ENCODE data around the gene TSPAN33. TPM values are rescaled to one million over a fixed set of nuclear protein-coding genes. Genes with fewer than 3 reads are reported as not detected.
A peak's percentile ranks its signal among the peaks of the same experiment; 100 is the strongest.
"Not testable (repeated sequence)": the region's sequence is repeated elsewhere in the genome, so short reads cannot be mapped to it uniquely, and the experiment has no call there.

The TSPAN33 gene
- polyA plus RNA-seq (ENCODE audit: insufficient read length in 12 of 12), result 10 to 100 TPM in 11 of 12 donors, not detected in 1; 15.8 to 50.3 (median 33.7) TPM
- long read RNA-seq, donor 1, transcript TSPAN33-201 (8 exons, 1,863 nt), result major isoform, 7 of 15 reads
- long read RNA-seq, donor 1, partial matches to known transcripts, result 8 of 15 reads
- long read RNA-seq, donor 1, other reads (novel, unspliced or antisense), result 0 of 15 reads
- long read RNA-seq, donor 2, transcript TSPAN33-201 (8 exons, 1,863 nt), result major isoform, 17 of 17 reads
- long read RNA-seq, donor 2, partial matches to known transcripts, result 0 of 17 reads
- long read RNA-seq, donor 2, other reads (novel, unspliced or antisense), result 0 of 17 reads
- long read RNA-seq, donor 3, transcript TSPAN33-201 (8 exons, 1,863 nt), result major isoform, 7 of 7 reads
- long read RNA-seq, donor 3, partial matches to known transcripts, result 0 of 7 reads
- long read RNA-seq, donor 3, other reads (novel, unspliced or antisense), result 0 of 7 reads
- long read RNA-seq, donor 4, partial matches to known transcripts, result 0 of 6 reads
- long read RNA-seq, donor 4, other reads (novel, unspliced or antisense), result 0 of 6 reads
- long read RNA-seq, donor 5, transcript TSPAN33-201 (8 exons, 1,863 nt), result major isoform, 20 of 22 reads
- long read RNA-seq, donor 5, partial matches to known transcripts, result 0 of 22 reads
- long read RNA-seq, donor 5, other reads (novel, unspliced or antisense), result 0 of 22 reads
- long read RNA-seq, donor 6, transcript TSPAN33-201 (8 exons, 1,863 nt), result major isoform, 6 of 6 reads
- long read RNA-seq, donor 6, partial matches to known transcripts, result 0 of 6 reads
- long read RNA-seq, donor 6, other reads (novel, unspliced or antisense), result 0 of 6 reads
- long read RNA-seq, donor 7, transcript TSPAN33-201 (8 exons, 1,863 nt), result major isoform, 6 of 6 reads
- long read RNA-seq, donor 7, partial matches to known transcripts, result 0 of 6 reads
- long read RNA-seq, donor 7, other reads (novel, unspliced or antisense), result 0 of 6 reads
- long read RNA-seq, donor 8, transcript TSPAN33-201 (8 exons, 1,863 nt), result major isoform, 13 of 13 reads
- long read RNA-seq, donor 8, partial matches to known transcripts, result 0 of 13 reads
- long read RNA-seq, donor 8, other reads (novel, unspliced or antisense), result 0 of 13 reads
- long read RNA-seq, donor 9, transcript TSPAN33-201 (8 exons, 1,863 nt), result major isoform, 5 of 6 reads
- long read RNA-seq, donor 9, partial matches to known transcripts, result 0 of 6 reads
- long read RNA-seq, donor 9, other reads (novel, unspliced or antisense), result 0 of 6 reads
- long read RNA-seq, donor 10, transcript TSPAN33-201 (8 exons, 1,863 nt), result major isoform, 16 of 18 reads
- long read RNA-seq, donor 10, partial matches to known transcripts, result 0 of 18 reads
- long read RNA-seq, donor 10, other reads (novel, unspliced or antisense), result 0 of 18 reads
- long read RNA-seq, donor 11, transcript TSPAN33-201 (8 exons, 1,863 nt), result major isoform, 22 of 22 reads
- long read RNA-seq, donor 11, partial matches to known transcripts, result 0 of 22 reads
- long read RNA-seq, donor 11, other reads (novel, unspliced or antisense), result 0 of 22 reads

- peak; percentile 68 for DNase-seq
Measured at GRCh38 chr7:129144095-129144833, at the start of gene TSPAN33. Gene TSPAN33 (plus strand): TSS chr7:129144707. CDS start chr7:129144981, 274 bp downstream.

GRCh38 chr7:129095258-129095657, 49.2 kb upstream of the TSPAN33 start:
- DNase-seq, result no peak

GRCh38 chr7:129098409-129099084, 46.0 kb upstream of the TSPAN33 start:
- DNase-seq, result no peak

GRCh38 chr7:129100827-129101166, 43.7 kb upstream of the TSPAN33 start:
- DNase-seq, result no peak

- no peak for DNase-seq
Measured at GRCh38 chr7:129101746-129102145, 42.8 kb upstream of the TSPAN33 start.

GRCh38 chr7:129103561-129104324, 40.8 kb upstream of the TSPAN33 start:
- no peak for DNase-seq

GRCh38 chr7:129108581-129108980, 35.9 kb upstream of the TSPAN33 start:
- DNase-seq, result no peak

- no peak for DNase-seq
Measured at GRCh38 chr7:129110258-129110981, 34.1 kb upstream of the TSPAN33 start.

GRCh38 chr7:129110982-129111376, 33.5 kb upstream of the TSPAN33 start:
- DNase-seq, result no peak

- DNase-seq, result no peak
Measured at GRCh38 chr7:129115676-129116075, 28.8 kb upstream of the TSPAN33 start.

- no peak for DNase-seq
Measured at GRCh38 chr7:129118182-129118581, 26.3 kb upstream of the TSPAN33 start.

GRCh38 chr7:129118976-129119375, 25.5 kb upstream of the TSPAN33 start:
- DNase-seq, result no peak

GRCh38 chr7:129121501-129122077, 22.9 kb upstream of the TSPAN33 start:
- not testable (repeated sequence) for DNase-seq

- no peak for DNase-seq
Measured at GRCh38 chr7:129122078-129122750, 22.3 kb upstream of the TSPAN33 start.

- no peak for DNase-seq
Measured at GRCh38 chr7:129122751-129123509, 21.6 kb upstream of the TSPAN33 start.

GRCh38 chr7:129123510-129123857, 21.0 kb upstream of the TSPAN33 start:
- DNase-seq, result no peak

GRCh38 chr7:129126314-129126713, 18.2 kb upstream of the TSPAN33 start:
- no peak for DNase-seq

Measured in muscle of arm (tissue), 14 donors.